Renal pelvis (tissue), 4 donors: ENCODE measurements around the gene CMC1. TPM values are rescaled to one million over a fixed set of nuclear protein-coding genes. Genes with fewer than 3 reads are reported as not detected.
"Not testable (repeated sequence)": the region's sequence is repeated elsewhere in the genome, so short reads cannot be mapped to it uniquely, and the experiment has no call there.

ENCODE experiments used
- DNase-seq: peaks from one replicate; pipeline ENCODE4 v3.0.0-alpha.2; 2013
- polyA plus RNA-seq, 3 donors: library from polyadenylated mRNA; unstranded; fragments of 120-200 nt; gene quantifications; one replicate each; pipeline ENCODE4 v1.2.1, GENCODE V29; 2013; ENCODE audit not compliant: insufficient read length in 3 of 3

The CMC1 gene
- polyA plus RNA-seq, 3 donors: 28.0 to 32.8 (median 31.9) TPM

GRCh38 chr3:28239108-28239507 is 2.3 kb upstream of the CMC1 start:
- DNase-seq: no peak

- DNase-seq: peak; percentile 1
These were observed 978 bp upstream of the CMC1 start for GRCh38 chr3:28240441-28240840.

GRCh38 chr3:28242519-28242918 is 1.1 kb downstream of the CMC1 start:
- no peak for DNase-seq

- no peak for DNase-seq
These were observed 2.1 kb downstream of the CMC1 start for GRCh38 chr3:28243424-28244106.

GRCh38 chr3:28244491-28244890 is 3.1 kb downstream of the CMC1 start:
- no peak for DNase-seq

GRCh38 chr3:28247286-28247685 is 5.9 kb downstream of the CMC1 start:
- no peak for DNase-seq

- no peak for DNase-seq
These were observed 9.6 kb downstream of the CMC1 start for GRCh38 chr3:28250999-28251398.

- no peak for DNase-seq
These were observed 10.6 kb downstream of the CMC1 start for GRCh38 chr3:28252001-28252431.

GRCh38 chr3:28253040-28253715 is 11.8 kb downstream of the CMC1 start:
- no peak for DNase-seq

- no peak for DNase-seq
These were observed 20.6 kb downstream of the CMC1 start for GRCh38 chr3:28262001-28262400.

GRCh38 chr3:28265641-28266040 is 24.2 kb downstream of the CMC1 start:
- DNase-seq: no peak

- DNase-seq: no peak
These were observed 26.8 kb downstream of the CMC1 start for GRCh38 chr3:28267984-28268849.

- DNase-seq: no peak
These were observed 27.6 kb downstream of the CMC1 start for GRCh38 chr3:28268989-28269388.

GRCh38 chr3:28269884-28270283 is 28.5 kb downstream of the CMC1 start:
- not testable (repeated sequence) for DNase-seq

GRCh38 chr3:28273837-28274236 is 32.4 kb downstream of the CMC1 start:
- no peak for DNase-seq

- DNase-seq: no peak
These were observed 37.5 kb downstream of the CMC1 start for GRCh38 chr3:28278918-28279317.

GRCh38 chr3:28279770-28280169 is 38.4 kb downstream of the CMC1 start:
- no peak for DNase-seq

GRCh38 chr3:28280781-28281180 is 39.4 kb downstream of the CMC1 start:
- DNase-seq: no peak

GRCh38 chr3:28286595-28286994 is 45.2 kb downstream of the CMC1 start:
- DNase-seq: peak; percentile 28

- DNase-seq: no peak
These were observed 45.6 kb downstream of the CMC1 start for GRCh38 chr3:28287046-28287445.

- DNase-seq: no peak
These were observed 49.5 kb downstream of the CMC1 start for GRCh38 chr3:28290863-28291300.

GRCh38 chr3:28291577-28291976 is 50.2 kb downstream of the CMC1 start:
- no peak for DNase-seq

GRCh38 chr3:28292622-28293021 is 51.2 kb downstream of the CMC1 start:
- DNase-seq: no peak
